RCC 7860 (cell line): ENCODE measurements around the gene SMC6.
A peak's percentile ranks its signal among the peaks of the same experiment; 100 is the strongest.

ENCODE experiments used
- DNase-seq: peaks from one replicate; pipeline ENCODE4 v3.0.0-alpha.2; 2015; ENCODE audit warnings: low spot score
- FAIRE-seq: peaks from 2 replicates; lab custom pipeline; 2012; peaks lifted over from hg19 to GRCh38; lab: Jason Lieb, UNC

SMC6 gene

DNA sequence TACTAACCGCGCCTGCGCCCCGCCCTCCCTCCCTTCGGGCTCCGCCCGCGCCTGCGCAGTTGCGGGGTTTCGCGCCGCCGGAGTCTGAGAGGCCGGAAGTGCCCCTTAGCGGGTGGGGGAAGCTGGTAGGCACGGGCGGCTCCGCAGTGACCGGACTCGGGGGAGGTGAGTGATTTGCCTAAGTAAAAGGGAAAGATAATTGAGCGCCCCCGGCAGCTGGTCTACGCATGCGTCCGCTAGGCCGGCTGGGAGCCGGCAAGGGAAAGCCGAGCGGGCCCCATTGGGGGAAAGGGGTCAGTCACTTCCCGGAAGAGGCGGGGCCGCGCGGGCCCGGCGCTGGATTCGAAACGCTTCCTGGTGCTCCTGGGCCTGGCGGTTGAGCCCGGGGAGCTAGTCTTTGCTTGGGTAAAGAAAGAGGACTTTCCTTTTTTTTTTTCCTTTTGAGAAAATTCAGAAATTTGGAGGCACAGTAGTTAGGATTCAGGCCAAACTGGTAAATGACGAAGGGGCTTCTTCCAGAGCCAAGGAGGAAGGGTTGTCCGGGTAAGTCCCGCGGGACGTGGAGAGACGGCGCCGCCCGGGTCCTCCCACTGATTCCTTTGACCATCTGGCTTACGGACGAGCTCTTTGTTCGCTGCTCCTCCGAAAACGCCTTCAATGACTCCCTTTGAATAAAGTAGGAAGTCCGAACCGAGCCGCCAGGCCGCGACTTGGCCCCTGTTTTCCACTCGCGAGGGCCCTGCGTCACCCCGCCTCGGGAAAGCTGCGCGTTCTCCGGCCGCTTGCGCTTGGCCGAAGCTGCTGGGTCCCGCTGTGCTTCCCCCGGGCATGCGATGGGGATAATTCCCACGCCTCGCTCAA, at the start of gene SMC6, which contains the start of gene GEN1:
Gene SMC6, minus strand, starts transcription at position 8 of the 861 bp plus-strand sequence. CDS start 7,864 bp downstream, outside the sequence.
Gene GEN1, plus strand, starts transcription at position 336 of the 861 bp plus-strand sequence. CDS start 5,806 bp downstream, outside the sequence.
- peak; percentile 88 for DNase-seq
- no peak for FAIRE-seq

GRCh38 chr2:17800693-17801458, 47.3 kb upstream of the SMC6 start:
- no peak for DNase-seq
- FAIRE-seq: no peak

- DNase-seq (no peak), FAIRE-seq (no peak)
Observed at GRCh38 chr2:17800219-17800618, 46.6 kb upstream of the SMC6 start.

- no peak for FAIRE-seq
- DNase-seq: no peak
Observed at GRCh38 chr2:17799301-17800120, 45.9 kb upstream of the SMC6 start.

- DNase-seq: no peak
- FAIRE-seq: no peak
Observed at GRCh38 chr2:17798338-17798737, 44.7 kb upstream of the SMC6 start.

DNA sequence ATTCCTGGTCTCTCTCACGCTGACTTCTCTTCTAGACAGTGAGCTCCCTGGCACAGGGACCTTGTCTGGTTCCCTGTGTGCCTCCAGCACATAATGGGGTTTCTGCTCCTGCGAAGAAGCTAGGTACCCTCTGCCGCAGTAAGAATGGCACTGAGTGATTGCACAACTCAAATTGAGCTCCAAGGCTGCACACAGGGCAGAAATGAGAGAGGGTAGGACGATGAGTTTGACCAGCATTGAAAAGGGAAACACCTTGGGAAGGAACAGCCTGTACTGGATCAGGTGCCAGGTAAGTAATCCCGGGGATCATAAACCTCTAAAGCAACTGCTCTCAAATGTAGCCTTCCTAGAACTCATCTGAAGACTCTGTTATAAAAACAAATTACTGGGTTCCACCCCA, 41.7 kb upstream of the SMC6 start:
- FAIRE-seq: no peak
- no peak for DNase-seq

GRCh38 chr2:17793803-17794354, 40.3 kb upstream of the SMC6 start:
- FAIRE-seq (no peak), DNase-seq (no peak)

DNA sequence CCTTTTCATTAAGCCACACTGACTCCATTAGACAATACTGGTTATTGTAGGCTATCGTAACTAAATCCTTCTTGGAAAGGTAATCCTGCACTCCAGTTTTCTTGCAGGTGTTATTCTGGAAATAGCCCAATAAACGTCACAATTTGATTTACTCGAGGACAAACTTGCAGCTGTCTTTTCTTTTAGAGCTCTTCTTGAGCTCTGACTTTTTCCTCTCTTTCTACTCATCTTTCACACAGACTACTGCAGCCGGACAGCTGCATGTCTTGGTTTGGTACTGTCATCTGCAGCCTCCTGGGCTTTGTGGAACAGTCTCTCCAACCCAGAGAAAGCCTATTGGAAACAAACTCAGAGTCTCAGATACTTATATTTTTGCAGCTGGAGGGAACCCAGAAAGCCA, 39.7 kb upstream of the SMC6 start:
- DNase-seq (no peak), FAIRE-seq (no peak)

DNA sequence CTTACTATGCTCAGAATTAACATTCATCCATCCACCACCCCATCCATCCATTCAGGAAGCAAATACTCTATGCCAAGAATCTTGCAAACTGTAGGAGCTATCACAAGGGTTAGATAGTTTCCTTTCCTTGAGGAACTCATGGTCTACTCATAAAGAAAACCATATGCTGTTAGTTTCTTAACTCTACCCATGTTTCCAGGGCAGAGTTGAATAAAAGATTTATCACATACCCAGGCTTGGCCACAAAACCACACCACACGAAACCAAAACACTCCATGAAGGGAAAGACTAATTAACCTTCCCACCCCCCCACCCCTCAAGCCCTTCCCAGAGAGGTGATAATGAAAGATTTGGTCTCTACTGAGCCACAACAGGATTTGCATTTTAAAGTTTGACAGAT, 38.9 kb upstream of the SMC6 start:
- FAIRE-seq: no peak
- DNase-seq: no peak

- DNase-seq (no peak), FAIRE-seq (no peak)
Observed at GRCh38 chr2:17791817-17792130, 38.2 kb upstream of the SMC6 start.

DNA sequence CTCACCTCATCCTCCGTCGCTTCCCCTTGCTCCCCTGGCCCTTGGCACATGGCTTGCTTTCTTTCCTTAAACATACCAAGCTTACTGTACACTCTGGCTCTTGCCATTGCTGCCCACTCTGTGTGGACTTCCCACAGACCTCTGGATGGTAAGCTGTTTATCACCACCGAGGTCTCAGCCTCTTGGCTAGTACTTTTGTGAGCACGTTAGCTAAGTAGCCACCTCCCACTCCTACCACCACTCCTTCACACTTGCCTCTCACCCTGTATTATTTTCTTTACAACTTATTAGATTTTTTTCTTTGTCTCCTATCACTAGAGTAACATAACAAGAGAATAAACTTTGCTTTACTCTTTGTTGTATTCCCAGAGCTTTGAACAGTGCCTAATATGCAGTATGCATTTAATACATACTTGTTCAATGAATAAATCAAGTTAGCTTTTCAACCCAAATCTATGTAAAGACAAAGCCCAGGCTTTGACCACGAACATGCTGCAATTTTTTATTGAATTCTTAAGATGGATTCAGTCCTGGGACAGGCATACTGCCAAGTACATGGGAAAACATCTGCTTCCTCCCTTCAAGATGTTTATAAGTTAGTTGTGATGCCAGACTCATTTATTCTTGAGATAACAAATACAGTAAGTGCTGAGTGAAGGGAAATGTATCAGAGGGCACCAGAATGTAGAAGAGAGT, 37.7 kb upstream of the SMC6 start:
- no peak for FAIRE-seq

DNA sequence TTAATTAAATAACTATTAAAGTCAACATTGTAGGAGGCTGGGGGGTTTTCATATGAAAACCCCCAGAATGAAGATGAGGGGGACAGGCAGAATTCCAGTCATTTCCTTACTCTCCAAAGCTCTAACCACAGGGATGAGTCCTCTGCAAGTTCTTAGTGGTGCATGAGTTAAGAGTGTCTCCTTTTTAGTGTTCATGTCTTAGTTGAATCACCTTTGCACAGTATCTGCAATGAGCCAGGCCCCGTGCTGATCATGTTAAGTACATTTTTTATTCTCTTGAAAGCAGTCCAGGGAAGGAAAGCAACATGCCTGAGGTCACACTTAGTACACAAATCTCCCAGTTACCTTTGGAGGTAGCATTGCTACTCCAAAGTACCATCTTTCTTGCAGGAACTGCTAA, 36.9 kb upstream of the SMC6 start:
- DNase-seq (no peak), FAIRE-seq (no peak)

More for the DNA sequence above, 37.7 kb upstream of the SMC6 start:
- DNase-seq: no peak

- FAIRE-seq: no peak
- DNase-seq: no peak
Observed at GRCh38 chr2:17788773-17789172, 35.2 kb upstream of the SMC6 start.

DNA sequence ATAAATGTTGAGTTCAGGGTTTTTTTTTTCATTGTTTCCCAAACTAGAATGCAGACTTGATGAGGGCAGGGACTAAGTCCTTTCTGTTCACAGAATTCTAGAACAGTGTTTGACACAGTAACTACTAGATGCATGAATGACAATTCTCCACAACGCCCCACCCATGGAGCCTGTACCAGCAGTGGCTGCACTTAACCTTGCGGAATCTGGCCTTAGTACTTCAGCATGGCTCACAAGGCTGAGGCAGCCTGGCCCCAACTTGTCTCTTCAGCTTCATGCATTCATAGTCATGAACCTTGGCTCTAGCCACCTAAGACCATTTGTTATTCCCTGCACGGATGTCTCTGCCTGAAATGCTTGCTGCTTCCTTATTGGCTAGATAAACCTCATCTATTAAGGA, 33.1 kb upstream of the SMC6 start:
- no peak for DNase-seq
- no peak for FAIRE-seq

GRCh38 chr2:17781482-17781881, 27.9 kb upstream of the SMC6 start:
- FAIRE-seq: no peak
- DNase-seq: no peak

- FAIRE-seq: no peak
- DNase-seq: no peak
Observed at GRCh38 chr2:17780546-17780945, 26.9 kb upstream of the SMC6 start.

DNA sequence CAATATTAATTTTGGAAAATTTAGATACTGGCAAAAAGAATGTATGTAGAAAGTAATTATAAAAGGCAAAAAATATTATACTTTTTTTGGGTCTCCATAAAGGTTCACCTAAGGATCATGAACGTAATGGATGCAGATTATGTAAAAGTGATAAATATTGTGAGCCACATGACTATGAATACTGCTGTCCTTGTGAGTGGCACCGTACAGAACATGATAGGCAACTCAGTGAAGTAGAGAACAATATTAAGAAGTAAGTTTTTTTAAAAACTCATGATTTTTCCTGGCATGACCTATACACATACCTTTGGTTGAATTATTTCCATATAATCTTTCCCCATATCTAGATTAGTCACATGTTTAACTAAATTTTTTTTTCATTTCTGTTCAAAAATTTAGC, 18.9 kb upstream of the SMC6 start:
- FAIRE-seq (no peak), DNase-seq (no peak)

DNA sequence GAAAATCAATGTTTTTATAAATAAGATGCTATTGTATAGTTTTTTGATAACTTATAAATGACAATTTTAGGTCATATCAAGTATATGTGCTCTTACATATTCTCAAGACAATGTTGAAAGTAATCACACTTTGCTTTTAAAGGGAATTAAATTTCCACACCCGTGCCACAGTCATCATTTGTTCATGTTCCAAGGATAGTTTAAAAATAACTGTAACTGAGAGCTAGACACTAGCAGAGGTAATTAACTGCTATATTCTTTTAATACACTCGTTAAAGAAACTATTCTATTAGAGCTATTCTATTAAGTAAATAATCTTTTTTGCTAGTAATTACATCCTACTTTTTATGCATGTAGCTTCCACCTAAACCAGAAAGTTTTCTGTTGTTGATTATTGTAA, 18.3 kb upstream of the SMC6 start:
- FAIRE-seq: no peak
- DNase-seq: no peak

GRCh38 chr2:17768894-17769293, 15.3 kb upstream of the SMC6 start:
- no peak for FAIRE-seq
- DNase-seq: no peak

DNA sequence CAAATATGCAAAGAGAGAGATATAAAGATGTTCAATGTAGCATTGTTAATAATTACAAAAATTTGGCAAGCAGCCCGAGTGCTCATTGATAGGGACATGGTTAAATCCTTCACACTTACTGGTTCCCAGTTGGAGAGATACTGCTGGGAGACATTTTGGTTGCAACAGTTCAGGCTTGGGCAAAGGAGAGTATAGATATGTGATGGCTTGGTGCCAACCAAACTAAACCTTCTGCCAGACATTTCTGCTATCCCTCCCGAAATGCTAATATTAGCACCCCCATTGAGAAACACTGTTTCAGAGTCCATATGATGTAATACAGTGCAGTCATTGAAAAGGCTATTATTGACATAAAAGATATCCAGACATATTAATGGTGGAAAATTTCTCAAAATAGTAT, 11.8 kb upstream of the SMC6 start:
- DNase-seq (no peak), FAIRE-seq (no peak)
